ENCODE data around the gene HJV.
"Not testable (repeated sequence)": the region's sequence is repeated elsewhere in the genome, so short reads cannot be mapped to it uniquely, and the experiment has no call there.

The HJV gene

DNA sequence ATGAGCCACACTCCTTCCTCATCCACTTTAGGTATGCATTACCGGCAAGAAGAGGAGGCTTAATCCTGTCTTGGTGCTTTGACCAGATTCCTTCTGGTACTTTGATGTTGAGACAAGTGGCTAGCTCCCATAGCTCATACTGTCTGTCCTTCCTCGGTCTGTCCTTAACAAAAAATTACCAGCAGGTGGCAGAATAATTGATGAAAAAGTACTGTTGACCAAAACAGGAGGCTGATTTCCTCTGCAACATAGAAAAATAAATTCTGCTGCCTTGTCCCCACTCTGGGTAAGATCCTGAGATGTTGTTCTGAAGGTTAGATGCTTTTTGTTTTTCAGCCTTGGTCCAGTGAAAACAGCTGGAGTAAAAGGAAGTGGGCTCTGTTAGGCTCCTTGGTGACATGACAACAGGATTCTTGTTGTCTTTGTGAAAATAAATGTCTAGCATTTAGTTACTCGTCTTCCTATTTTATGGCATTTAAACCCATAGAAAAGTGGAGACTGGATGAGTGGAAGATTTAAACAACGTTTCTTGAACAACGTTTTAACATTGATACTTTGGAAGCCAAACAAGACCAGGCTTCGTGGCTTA is 11.2 kb upstream of the HJV start:
- Histone ChIP-seq H3K36me3 (ENCODE audit: insufficient read depth, low read length) (no peaks in the 10 kb centered on the region), H3K4me1 (ENCODE audit: insufficient read depth, low read length) (peaks cover 4% of the 10 kb centered on the region; the same call in 1 of the 2 replicates), H3K9me3 (ENCODE audit: control insufficient read depth, insufficient read depth, low read length) (no peaks in the 10 kb centered on the region), H3K9ac (ENCODE audit: low read depth, low read length) (no peak overlapping the region)

DNA sequence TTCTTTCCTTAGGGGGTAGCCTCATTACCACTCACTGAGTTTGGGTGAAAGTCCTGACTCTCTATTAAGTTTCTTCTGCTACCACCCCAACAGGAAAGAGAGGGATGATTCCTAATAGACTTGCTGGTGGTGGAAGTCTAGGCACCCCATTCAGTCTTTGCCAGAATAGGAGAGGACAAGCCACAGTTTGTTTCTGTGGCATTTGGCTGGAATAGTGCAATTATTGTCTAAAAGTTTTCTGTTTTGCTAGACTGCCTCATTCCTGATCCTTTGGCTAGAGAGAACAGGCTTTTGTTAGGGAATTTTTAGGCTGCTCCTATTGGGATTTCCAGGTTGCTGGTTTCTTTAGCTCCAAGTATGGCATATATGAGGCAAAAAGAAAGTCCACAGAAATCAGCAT is 9.9 kb upstream of the HJV start:
- H3K4me1 ChIP-seq (ENCODE audit: insufficient read depth, low read length), result peaks cover 4% of the 10 kb centered on the region; the same call in 1 of the 2 replicates
- no peaks in the 10 kb centered on the region for H3K36me3 ChIP-seq (ENCODE audit: insufficient read depth, low read length)
- no peak overlapping the region for H3K9ac ChIP-seq (ENCODE audit: low read depth, low read length)
- H3K9me3 ChIP-seq (ENCODE audit: control insufficient read depth, insufficient read depth, low read length), result no peaks in the 10 kb centered on the region

DNA sequence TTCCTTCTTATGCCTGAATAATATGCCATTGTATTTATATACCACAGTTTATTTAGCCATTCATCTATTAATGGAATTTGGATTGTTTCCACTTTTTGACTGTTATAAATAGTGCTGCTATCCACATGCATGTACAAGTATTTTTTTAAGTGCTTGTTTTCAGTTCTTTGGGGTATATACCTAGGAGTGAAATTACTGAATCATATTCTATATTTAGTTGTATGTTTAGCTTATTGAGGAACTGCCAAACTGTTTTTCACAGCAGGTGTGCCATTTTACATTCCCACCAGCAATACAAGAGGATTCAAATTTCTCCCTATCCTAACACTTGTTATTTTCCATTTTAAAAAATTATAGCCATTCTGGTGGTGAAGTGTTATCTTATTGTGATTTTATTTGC is 7.6 kb upstream of the HJV start:
- Histone ChIP-seq H3K36me3 (ENCODE audit: insufficient read depth, low read length) (no peaks in the 10 kb centered on the region), H3K9me3 (ENCODE audit: control insufficient read depth, insufficient read depth, low read length) (no peaks in the 10 kb centered on the region), H3K4me1 (ENCODE audit: insufficient read depth, low read length) (peaks cover 4% of the 10 kb centered on the region; the same call in 1 of the 2 replicates), H3K9ac (ENCODE audit: low read depth, low read length) (no peak overlapping the region)

- H3K4me1 ChIP-seq (ENCODE audit: insufficient read depth, low read length); H3K9ac ChIP-seq (ENCODE audit: low read depth, low read length); H3K36me3 ChIP-seq (ENCODE audit: insufficient read depth, low read length); H3K9me3 ChIP-seq (ENCODE audit: control insufficient read depth, insufficient read depth, low read length): not testable (repeated sequence)
Observed at GRCh38 chr1:146026650-146027049, 5.1 kb upstream of the HJV start.

GRCh38 chr1:146025787-146026495 is 4.4 kb upstream of the HJV start:
- H3K9me3 ChIP-seq (ENCODE audit: control insufficient read depth, insufficient read depth, low read length); H3K36me3 ChIP-seq (ENCODE audit: insufficient read depth, low read length); H3K9ac ChIP-seq (ENCODE audit: low read depth, low read length); H3K4me1 ChIP-seq (ENCODE audit: insufficient read depth, low read length): not testable (repeated sequence)

- no peak overlapping the region for H3K9ac ChIP-seq (ENCODE audit: low read depth, low read length)
- peaks cover 15% of the 10 kb centered on the region for H3K4me1 ChIP-seq (ENCODE audit: insufficient read depth, low read length)
- H3K36me3 ChIP-seq (ENCODE audit: insufficient read depth, low read length), result no peaks in the 10 kb centered on the region
- H3K9me3 ChIP-seq (ENCODE audit: control insufficient read depth, insufficient read depth, low read length), result no peaks in the 10 kb centered on the region
Observed at GRCh38 chr1:146022403-146023127, 1.0 kb upstream of the HJV start.

- Histone ChIP-seq H3K9me3 (ENCODE audit: control insufficient read depth, insufficient read depth, low read length) (no peaks in the 10 kb centered on the region), H3K36me3 (ENCODE audit: insufficient read depth, low read length) (no peaks in the 10 kb centered on the region), H3K9ac (ENCODE audit: low read depth, low read length) (no peak overlapping the region), H3K4me1 (ENCODE audit: insufficient read depth, low read length) (peaks cover 15% of the 10 kb centered on the region)
Observed at GRCh38 chr1:146021050-146021445, 487 bp downstream of the HJV start.

- peak overlapping the region; percentile 57; the same call in 1 of the 2 replicates for H3K9ac ChIP-seq (ENCODE audit: low read depth, low read length)
- no peaks in the 10 kb centered on the region for H3K9me3 ChIP-seq (ENCODE audit: control insufficient read depth, insufficient read depth, low read length)
- peaks cover 15% of the 10 kb centered on the region for H3K4me1 ChIP-seq (ENCODE audit: insufficient read depth, low read length)
- no peaks in the 10 kb centered on the region for H3K36me3 ChIP-seq (ENCODE audit: insufficient read depth, low read length)
Observed at GRCh38 chr1:146020058-146021049, 1.2 kb downstream of the HJV start.

GRCh38 chr1:146019231-146020057 is 2.1 kb downstream of the HJV start:
- Histone ChIP-seq H3K9me3 (ENCODE audit: control insufficient read depth, insufficient read depth, low read length) (no peaks in the 10 kb centered on the region), H3K9ac (ENCODE audit: low read depth, low read length) (peak overlapping the region; percentile 57), H3K4me1 (ENCODE audit: insufficient read depth, low read length) (peaks cover 15% of the 10 kb centered on the region)

GRCh38 chr1:146016891-146017290 is 4.6 kb downstream of the HJV start:
- Histone ChIP-seq H3K4me1 (ENCODE audit: insufficient read depth, low read length) (peaks cover 15% of the 10 kb centered on the region), H3K9ac (ENCODE audit: low read depth, low read length) (no peak overlapping the region), H3K9me3 (ENCODE audit: control insufficient read depth, insufficient read depth, low read length) (no peaks in the 10 kb centered on the region), H3K36me3 (ENCODE audit: insufficient read depth, low read length) (no peaks in the 10 kb centered on the region)

More at GRCh38 chr1:146019231-146020057, 2.1 kb downstream of the HJV start:
- H3K36me3 ChIP-seq (ENCODE audit: insufficient read depth, low read length), result no peaks in the 10 kb centered on the region

DNA sequence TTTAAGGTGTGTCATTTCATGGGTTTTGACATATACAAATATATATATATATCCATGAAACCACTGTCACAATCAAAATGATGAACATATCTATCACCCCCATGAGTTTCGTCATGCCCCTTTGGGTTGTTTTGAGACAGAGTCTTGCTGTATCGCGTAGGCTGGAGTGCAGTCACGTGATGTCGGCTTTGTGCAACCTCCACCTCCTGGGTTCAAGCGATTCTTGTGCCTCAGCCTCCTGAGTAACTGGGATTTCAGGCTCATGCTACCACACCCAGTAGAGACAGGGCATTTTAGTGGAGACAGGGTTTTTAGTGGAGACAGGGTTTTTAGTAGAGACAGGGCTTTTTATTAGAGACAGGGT is 8.0 kb downstream of the HJV start:
- H3K9ac ChIP-seq (ENCODE audit: low read depth, low read length), result no peak overlapping the region

GRCh38 chr1:146012703-146013558 is 8.6 kb downstream of the HJV start:
- no peaks in the 10 kb centered on the region for H3K9me3 ChIP-seq (ENCODE audit: control insufficient read depth, insufficient read depth, low read length)
- no peaks in the 10 kb centered on the region for H3K4me1 ChIP-seq (ENCODE audit: insufficient read depth, low read length)
- H3K36me3 ChIP-seq (ENCODE audit: insufficient read depth, low read length), result no peaks in the 10 kb centered on the region
- no peak overlapping the region for H3K9ac ChIP-seq (ENCODE audit: low read depth, low read length)

More for the DNA sequence above, 8.0 kb downstream of the HJV start:
- H3K4me1 ChIP-seq (ENCODE audit: insufficient read depth, low read length), result no peaks in the 10 kb centered on the region
- H3K36me3 ChIP-seq (ENCODE audit: insufficient read depth, low read length), result no peaks in the 10 kb centered on the region
- no peaks in the 10 kb centered on the region for H3K9me3 ChIP-seq (ENCODE audit: control insufficient read depth, insufficient read depth, low read length)

Measured in ES-I3 (cell line).